H1 (cell line): ENCODE measurements around the gene GPANK1. TPM values are rescaled to one million over a fixed set of nuclear protein-coding genes. Genes with fewer than 3 reads are reported as not detected.

Experiments used
- CHD7 ChIP-seq: fragments of 300-600 bp; sonication (generic); IDR thresholded peaks from 2 replicates; pipeline ENCODE4 v1.7.1; 2012; ENCODE audit warnings: low read length, moderate library complexity, mild to moderate bottlenecking, inconsistent platforms; ENCODE audit not compliant: insufficient replicate concordance
- E2F6 ChIP-seq: IDR thresholded peaks from 2 replicates; pipeline ENCODE4 v1.6.1; 2012; ENCODE audit warnings: inconsistent platforms
- GTF2F1 ChIP-seq: IDR thresholded peaks from 2 replicates; pipeline ENCODE4 v1.6.1; 2012; ENCODE audit warnings: low read depth, low read length, improper control_type of control experiment, borderline replicate concordance
- HDAC2 ChIP-seq, 2 experiments: fragments of 300-600 bp in 1 of 2; sonication (generic) in 1 of 2; IDR thresholded peaks; 2 replicates each; pipeline ENCODE4 v1.6.1; 2011 to 2012; ENCODE audit warnings: low read depth in 2 of 2, low read length in 2 of 2, mild to moderate bottlenecking in 2 of 2, moderate library complexity in 2 of 2, borderline replicate concordance in 1 of 2, inconsistent platforms in 1 of 2
- JUND ChIP-seq: IDR thresholded peaks from 2 replicates; pipeline ENCODE4 v1.6.1; 2011; ENCODE audit warnings: mild to moderate bottlenecking, improper control_type of control experiment, low read length
- KDM4A ChIP-seq: IDR thresholded peaks from one replicate; pipeline ENCODE4 v1.7.1; 2012; ENCODE audit warnings: low read depth, mild to moderate bottlenecking, moderate library complexity, low read length, inconsistent platforms; ENCODE audit not compliant: severe bottlenecking
- NRF1 ChIP-seq: IDR thresholded peaks from 2 replicates; pipeline ENCODE4 v1.6.1; 2011; ENCODE audit warnings: mild to moderate bottlenecking, low read depth, low read length, improper control_type of control experiment
- POLR2AphosphoS5 ChIP-seq: IDR thresholded peaks from 2 replicates; pipeline ENCODE4 v1.6.1; 2011; ENCODE audit warnings: low read depth, low read length
- POU5F1 ChIP-seq: IDR thresholded peaks from 2 replicates; pipeline ENCODE4 v1.6.1; 2011; ENCODE audit warnings: low read depth, mild to moderate bottlenecking, low read length, moderate library complexity
- RBBP5 ChIP-seq: IDR thresholded peaks from 2 replicates; pipeline ENCODE4 v1.7.1; 2012; ENCODE audit warnings: low read depth, mild to moderate bottlenecking, inconsistent platforms, low read length, moderate library complexity, borderline replicate concordance
- SRF ChIP-seq: IDR thresholded peaks from 2 replicates; pipeline ENCODE4 v1.6.1; 2011; ENCODE audit warnings: mild to moderate bottlenecking, low read depth, low read length, moderate library complexity
- polyA plus RNA-seq, 7 experiments: library from polyadenylated mRNA; depleted of rRNA in 3 of 7; stranded (reverse) in 5 of 7; unstranded in 2 of 7; fragments of >200 nt in 5 of 7; fragments of 200-250 nt in 2 of 7; gene quantifications; 1 replicate in 5 of 7; 2 replicates in 1 of 7; 4 replicates in 1 of 7; pipeline versions ENCODE4 v1.2.1 to v1.2.3, GENCODE V29; 2011 to 2013; ENCODE audit warnings: missing spikeins in 2 of 7, mixed read lengths in 2 of 7
- total RNA-seq: library from RNA; stranded (reverse); fragmentation: NEBNext Ultra II Directional; extraction: Animal tissue kit (Norgen Biotek cat#: 25700); gene quantifications from 2 replicates; pipeline ENCODE4 v1.2.1, GENCODE V29; 2021

GPANK1 gene
- total and polyA plus RNA-seq, 2 of the 8 experiments (the other 6 are each of a cell fraction or from before 2014, with no cell fraction given) = 24.5 to 30.2 TPM

GRCh38 chr6:31624070-31624469, 40.7 kb downstream of the GPANK1 start (continued):
- TF ChIP-seq KDM4A (no peak), JUND (no peak), NRF1 (no peak), GTF2F1 (no peak), SRF (no peak), RBBP5 (no peak), E2F6 (no peak), HDAC2 (IDR thresholded peaks at IDR 0.05; ENCODE audit: borderline replicate concordance in 1 of 2, low read depth in 2 of 2, low read length in 2 of 2) (no peak), POLR2AphosphoS5 (no peak), CHD7 (no peak), POU5F1 (no peak)
